Central memory CD8-positive, alpha-beta T cell (primary cell): ENCODE data around the gene DDHD1.
"Not testable (repeated sequence)": the region's sequence is repeated elsewhere in the genome, so short reads cannot be mapped to it uniquely, and the experiment has no call there.

ENCODE experiments used
- ATAC-seq: fragments of 150-1000 bp; cut with Tn5 transposase; replicated peaks from 2 replicates; pipeline ENCODE4 v1.10.0; 2022; ENCODE audit warnings: mild to moderate bottlenecking, moderate FRiP score, moderate number of reproducible peaks; ENCODE audit not compliant: poor library complexity, severe bottlenecking; ENCODE audit errors: extremely low read depth
- DNase-seq, 2 donors: peaks; one replicate each; pipeline ENCODE4 v3.0.0; 2021; ENCODE audit warnings: low spot score in 2 of 2
- H3K27ac Mint-ChIP-seq: one replicate; pipeline ENCODE4 v1.8.0; 2022; ENCODE audit warnings: low read depth, mild to moderate bottlenecking, moderate library complexity, mixed read lengths
- H3K27me3 Mint-ChIP-seq: one replicate; pipeline ENCODE4 v1.8.0; 2022; ENCODE audit warnings: mixed read lengths
- H3K36me3 Mint-ChIP-seq: one replicate; pipeline ENCODE4 v1.8.0; 2022; ENCODE audit warnings: mild to moderate bottlenecking, moderate library complexity, mixed read lengths; ENCODE audit not compliant: insufficient read depth
- H3K4me1 Mint-ChIP-seq: one replicate; pipeline ENCODE4 v1.8.0; 2022; ENCODE audit warnings: mixed read lengths
- H3K4me3 Mint-ChIP-seq: one replicate; pipeline ENCODE4 v1.8.0; 2022; ENCODE audit warnings: mild to moderate bottlenecking, moderate library complexity, mixed read lengths
- H3K9me3 Mint-ChIP-seq: one replicate; pipeline ENCODE4 v1.8.0; 2022; ENCODE audit warnings: mixed read lengths

Gene DDHD1

DNA sequence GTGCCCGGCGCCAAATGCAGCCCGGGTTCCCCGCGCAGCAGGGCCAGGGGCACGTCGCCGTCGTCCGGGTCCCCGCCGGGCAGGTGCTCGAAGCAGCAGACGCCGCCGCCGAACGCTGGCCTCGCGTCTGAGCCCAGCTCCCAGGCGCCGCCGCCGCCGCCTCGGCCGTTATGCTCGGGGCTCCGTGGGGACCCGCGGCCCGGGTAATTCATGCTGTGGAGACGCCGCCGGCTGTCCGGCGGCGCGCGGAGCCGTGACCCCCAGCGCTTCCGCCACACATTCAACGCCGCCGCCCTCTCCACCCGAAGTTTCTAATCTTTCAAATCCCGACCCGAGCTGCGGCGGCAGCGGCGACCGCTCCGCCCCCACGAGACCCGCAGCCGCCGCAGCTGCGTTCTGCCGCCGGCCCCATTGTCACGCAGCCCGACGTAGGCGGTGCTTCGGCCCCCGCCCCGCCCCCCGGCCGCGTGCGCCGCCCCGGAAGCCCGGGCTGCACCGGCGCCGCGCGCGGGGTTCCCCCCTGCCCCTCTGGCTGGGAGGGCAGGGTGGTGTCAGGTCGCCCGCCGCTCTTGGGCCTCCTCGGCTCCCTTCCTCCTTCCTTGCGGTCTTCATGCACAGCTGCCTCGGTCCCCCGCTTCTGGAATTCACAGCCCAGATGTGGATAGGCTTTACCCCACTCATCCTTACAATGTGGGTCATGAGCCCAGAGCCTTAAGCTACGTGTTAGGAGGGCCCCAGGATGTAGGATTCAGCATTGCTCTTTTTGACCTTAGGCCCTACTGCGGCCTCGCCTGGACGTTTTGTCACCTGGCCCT lies at the start of gene DDHD1:
Gene DDHD1 (minus strand): TSS at position 437 of the 815 bp plus-strand sequence. CDS start 225 bp downstream, at position 212.
- Mint-ChIP-seq H3K4me1 (peaks cover 54% of the 10 kb centered on the region), H3K4me3 (peak within 1 kb of the TSS; percentile 100), H3K36me3 (peaks cover 28% of the 10 kb centered on the region), H3K27me3 (no peaks in the 10 kb centered on the region), H3K27ac (peak within 1 kb of the TSS; percentile 98), H3K9me3 (no peaks in the 10 kb centered on the region)
- DNase-seq (peak; percentile 71 to 75), ATAC-seq (peak; percentile 75)

DNA sequence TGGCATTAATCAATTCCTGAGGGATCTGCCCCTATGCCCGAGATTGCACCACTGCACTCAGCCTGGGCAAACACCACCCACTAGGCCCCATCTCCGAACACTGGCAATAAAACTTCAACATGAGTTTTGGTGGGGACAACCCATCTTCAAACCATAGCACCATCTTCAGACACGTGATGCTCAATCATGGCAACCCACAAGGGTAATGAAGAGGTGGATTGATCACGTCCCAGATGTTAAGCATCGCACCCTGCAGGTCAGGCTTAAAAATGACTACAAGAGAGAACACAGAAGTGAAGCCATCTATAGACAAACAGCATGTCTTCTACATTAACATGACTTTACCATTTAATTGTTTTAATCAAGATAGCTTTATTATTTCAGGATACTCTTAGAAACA lies 42.8 kb upstream of the DDHD1 start:
- Mint-ChIP-seq H3K4me3 (no peak overlapping the region), H3K4me1 (no peaks in the 10 kb centered on the region), H3K27ac (no peak overlapping the region), H3K9me3 (no peaks in the 10 kb centered on the region), H3K27me3 (no peaks in the 10 kb centered on the region), H3K36me3 (no peaks in the 10 kb centered on the region)
- DNase-seq (no peak), ATAC-seq (no peak)

DNA sequence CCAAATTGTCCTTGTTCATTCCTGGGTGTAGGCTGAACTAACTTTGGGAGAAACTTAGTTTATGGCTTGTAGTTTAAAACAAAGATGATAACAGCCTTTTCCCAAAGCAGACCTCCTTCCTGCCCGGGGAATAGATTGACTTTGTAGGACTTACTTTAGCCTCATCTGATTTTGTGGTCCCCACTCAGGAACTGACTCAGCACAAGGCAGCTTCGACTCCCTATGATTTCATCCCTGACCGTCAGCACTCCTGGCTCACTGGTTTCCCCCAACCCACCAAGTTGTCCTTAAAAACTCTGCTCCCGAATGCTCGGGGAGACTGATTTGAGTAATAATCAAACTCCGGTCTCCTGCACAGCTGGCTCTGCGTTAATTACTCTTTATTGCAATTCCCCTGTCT lies 40.1 kb upstream of the DDHD1 start:
- ATAC-seq = no peak
- no peak overlapping the region for H3K4me3 Mint-ChIP-seq

DNA sequence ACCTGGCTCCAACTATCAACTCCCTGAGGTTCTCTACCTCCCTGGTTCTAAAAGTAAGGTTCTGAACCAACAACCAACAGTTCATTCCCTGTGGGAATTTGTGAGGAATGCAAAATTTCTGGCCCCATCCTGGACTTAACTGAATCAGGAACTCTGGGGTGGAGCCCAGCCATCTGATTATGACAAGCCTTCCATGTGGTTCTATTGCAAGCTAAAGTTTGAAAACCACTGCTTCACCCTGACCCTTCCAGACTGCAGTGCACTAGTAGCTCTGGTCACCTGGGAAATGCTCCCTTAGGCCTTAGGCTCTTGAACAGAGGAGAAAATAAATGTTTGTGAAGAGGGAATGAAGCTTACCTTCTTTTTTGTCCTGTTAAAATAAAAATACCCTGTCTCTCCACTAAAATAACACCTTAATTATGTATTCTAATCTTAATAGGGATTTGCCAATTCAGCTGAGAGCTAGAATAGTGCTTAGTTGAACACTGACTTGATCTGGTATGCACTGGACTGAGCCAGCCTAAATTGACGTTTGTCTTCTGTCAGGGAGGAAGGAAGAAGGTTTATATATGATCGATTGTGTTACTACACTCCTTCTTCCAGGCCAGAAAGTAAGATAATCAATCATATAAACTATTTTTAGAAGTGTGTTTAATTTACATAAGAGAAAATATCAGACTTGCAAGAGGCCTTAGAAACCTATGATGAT lies 39.1 kb upstream of the DDHD1 start:
- ATAC-seq = no peak
- Mint-ChIP-seq H3K9me3 (no peaks in the 10 kb centered on the region), H3K27ac (no peak overlapping the region), H3K36me3 (no peaks in the 10 kb centered on the region), H3K27me3 (no peaks in the 10 kb centered on the region), H3K4me3 (no peak overlapping the region), H3K4me1 (no peaks in the 10 kb centered on the region)
- no peak for DNase-seq

More for the DNA sequence above, 40.1 kb upstream of the DDHD1 start:
- H3K36me3 Mint-ChIP-seq = no peaks in the 10 kb centered on the region
- H3K27me3 Mint-ChIP-seq = no peaks in the 10 kb centered on the region
- no peaks in the 10 kb centered on the region for H3K9me3 Mint-ChIP-seq
- DNase-seq = no peak
- no peak overlapping the region for H3K27ac Mint-ChIP-seq
- H3K4me1 Mint-ChIP-seq = no peaks in the 10 kb centered on the region

DNA sequence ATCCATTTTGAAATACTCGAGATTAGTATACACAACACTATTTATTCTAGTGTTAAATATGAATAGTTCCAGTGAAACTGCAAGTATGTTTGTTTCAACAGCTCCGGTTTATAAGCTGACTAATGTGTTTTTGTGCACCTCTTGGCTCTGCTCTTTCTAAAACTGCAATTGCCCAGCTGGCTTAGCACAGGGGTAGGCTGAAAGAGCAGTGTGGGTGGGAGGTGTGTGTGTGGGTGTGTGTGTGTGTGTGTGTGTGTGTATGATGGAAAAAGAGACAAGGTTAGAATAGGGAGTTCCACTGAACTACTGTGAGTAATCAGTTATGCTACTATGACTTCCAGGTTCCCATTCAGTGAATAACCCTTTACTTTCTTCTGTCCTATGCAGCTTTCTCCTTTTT lies 37.8 kb upstream of the DDHD1 start:
- Mint-ChIP-seq H3K27me3 (no peaks in the 10 kb centered on the region), H3K36me3 (no peaks in the 10 kb centered on the region), H3K4me3 (no peak overlapping the region), H3K27ac (no peak overlapping the region), H3K9me3 (no peaks in the 10 kb centered on the region), H3K4me1 (no peaks in the 10 kb centered on the region)
- ATAC-seq (no peak), DNase-seq (no peak)

DNA sequence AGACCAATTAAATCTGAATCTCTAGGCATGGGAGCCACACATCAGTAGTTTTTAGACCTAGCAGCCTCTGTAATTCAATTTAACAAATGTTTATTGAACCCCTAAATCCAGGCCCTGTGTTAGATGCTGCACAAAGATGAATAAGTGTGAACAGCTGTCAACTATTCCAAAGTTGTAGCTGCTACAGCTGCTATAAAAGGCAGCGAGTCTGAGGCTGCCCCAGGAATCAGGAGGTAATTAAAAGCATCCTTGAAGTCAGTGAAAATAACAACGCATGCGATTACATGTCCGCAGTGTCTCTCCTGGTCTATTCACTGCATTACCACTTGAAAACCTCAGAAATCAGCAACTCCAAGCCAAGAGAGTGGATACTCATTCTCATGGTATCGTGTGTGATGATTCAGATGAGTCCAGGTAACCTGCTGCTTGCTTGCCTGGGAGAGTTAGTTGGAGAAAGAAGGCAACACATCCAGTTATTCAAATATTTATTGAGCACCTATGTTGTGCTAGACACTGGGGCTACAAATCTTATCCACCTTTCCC lies 34.9 kb upstream of the DDHD1 start:
- Mint-ChIP-seq H3K4me3 (no peak overlapping the region), H3K27me3 (no peaks in the 10 kb centered on the region), H3K36me3 (no peaks in the 10 kb centered on the region), H3K4me1 (no peaks in the 10 kb centered on the region), H3K27ac (no peak overlapping the region), H3K9me3 (no peaks in the 10 kb centered on the region)
- no peak for ATAC-seq
- DNase-seq = no peak

DNA sequence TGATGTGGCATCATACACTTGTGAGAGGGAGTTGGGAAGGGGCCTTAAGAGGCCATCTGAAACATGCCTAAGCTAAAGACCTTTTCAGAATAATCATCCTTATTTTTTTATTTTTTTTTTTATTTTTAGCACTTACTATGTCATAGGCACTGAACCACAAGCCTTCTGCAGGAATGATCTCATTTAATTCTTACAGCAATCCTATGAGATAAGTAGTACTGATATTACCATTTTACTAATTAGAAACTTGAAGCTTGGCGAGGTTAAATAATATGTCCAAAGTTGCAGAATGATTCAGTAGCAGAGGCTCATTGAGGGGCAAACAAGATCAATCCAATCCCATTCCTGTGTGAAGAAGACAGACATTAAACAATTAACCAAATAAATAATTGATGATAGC lies 33.4 kb upstream of the DDHD1 start:
- DNase-seq (no peak), ATAC-seq (no peak)
- Mint-ChIP-seq H3K27ac (no peak overlapping the region), H3K4me3 (no peak overlapping the region), H3K27me3 (no peaks in the 10 kb centered on the region), H3K36me3 (no peaks in the 10 kb centered on the region), H3K9me3 (no peaks in the 10 kb centered on the region), H3K4me1 (peaks cover 2% of the 10 kb centered on the region)

DNA sequence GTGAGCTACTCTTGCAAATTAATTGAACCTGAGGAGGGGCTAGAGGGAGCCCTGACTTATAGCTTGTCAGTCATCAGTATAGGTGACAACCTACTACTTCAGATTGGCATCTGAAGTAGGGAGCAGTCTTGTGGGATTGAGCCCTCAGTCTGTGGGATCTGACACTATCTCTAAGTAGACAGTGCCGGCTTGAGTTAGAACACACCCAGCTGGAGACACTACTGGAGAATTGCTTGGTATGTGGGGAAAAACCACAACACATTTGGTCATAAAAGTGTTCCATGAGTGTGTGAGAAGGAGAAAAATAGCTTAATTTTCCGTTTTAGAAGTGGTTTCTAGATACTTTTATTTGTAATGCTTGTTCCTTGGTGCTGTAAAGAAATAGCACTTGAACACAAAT lies 30.5 kb upstream of the DDHD1 start:
- ATAC-seq (no peak), DNase-seq (no peak)
- Mint-ChIP-seq H3K4me1 (peaks cover 21% of the 10 kb centered on the region), H3K4me3 (no peak overlapping the region), H3K27me3 (no peaks in the 10 kb centered on the region), H3K9me3 (no peaks in the 10 kb centered on the region), H3K36me3 (peaks cover 2% of the 10 kb centered on the region), H3K27ac (no peak overlapping the region)

DNA sequence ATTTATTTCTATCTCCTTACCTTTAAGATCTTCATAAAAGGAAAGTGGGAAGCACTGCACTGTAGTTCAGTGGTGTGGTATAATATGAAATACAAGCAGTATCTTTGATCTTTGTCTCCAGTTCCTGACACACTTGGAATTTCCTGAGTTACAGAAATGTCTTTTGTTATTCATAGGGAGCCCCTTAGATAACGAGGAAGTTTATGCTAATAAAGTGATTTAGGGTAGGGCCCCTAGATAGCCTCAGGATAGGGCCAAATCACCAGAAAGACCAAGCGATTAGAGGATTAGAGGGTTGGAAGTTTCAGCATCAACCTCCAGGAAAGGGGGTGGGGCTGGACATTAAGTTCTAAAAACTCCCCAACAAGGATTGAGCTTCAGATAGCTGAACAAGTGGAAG lies 29.9 kb upstream of the DDHD1 start:
- ATAC-seq (no peak), DNase-seq (no peak)
- Mint-ChIP-seq H3K36me3 (peaks cover 2% of the 10 kb centered on the region), H3K27me3 (no peaks in the 10 kb centered on the region), H3K9me3 (no peaks in the 10 kb centered on the region), H3K27ac (no peak overlapping the region), H3K4me1 (peaks cover 21% of the 10 kb centered on the region), H3K4me3 (no peak overlapping the region)

DNA sequence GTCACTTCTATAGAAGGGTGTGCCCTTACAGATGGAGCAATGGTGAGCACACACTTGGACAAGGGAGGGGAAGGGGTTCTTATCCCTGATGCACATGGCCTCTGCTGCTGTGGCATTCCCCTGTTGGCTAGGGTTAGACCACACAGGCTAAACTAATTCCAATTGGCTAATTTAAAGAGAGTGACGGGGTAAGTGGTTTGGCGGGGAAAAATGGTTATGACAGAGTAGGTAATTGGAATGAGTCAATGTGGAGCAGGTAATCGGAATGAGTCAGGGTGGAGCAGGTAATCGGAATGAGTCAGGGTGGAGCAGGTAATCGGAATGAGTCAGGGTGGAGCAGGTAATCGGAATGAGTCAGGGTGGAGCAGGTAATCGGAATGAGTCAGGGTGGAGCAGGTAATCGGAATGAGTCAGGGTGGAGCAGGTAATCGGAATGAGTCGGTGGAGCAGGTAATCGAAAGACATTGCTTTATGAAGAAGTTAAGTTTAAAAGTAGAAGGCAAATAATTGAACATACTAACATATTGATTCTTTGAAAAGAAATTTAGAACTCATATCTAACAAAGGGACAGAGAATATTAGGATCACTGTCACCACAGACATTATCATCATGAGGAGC lies 28.4 kb upstream of the DDHD1 start:
- H3K27ac Mint-ChIP-seq, H3K27me3 Mint-ChIP-seq, H3K36me3 Mint-ChIP-seq, H3K9me3 Mint-ChIP-seq, H3K4me3 Mint-ChIP-seq, ATAC-seq, DNase-seq: not testable (repeated sequence)
- H3K4me1 Mint-ChIP-seq = peaks cover 21% of the 10 kb centered on the region

DNA sequence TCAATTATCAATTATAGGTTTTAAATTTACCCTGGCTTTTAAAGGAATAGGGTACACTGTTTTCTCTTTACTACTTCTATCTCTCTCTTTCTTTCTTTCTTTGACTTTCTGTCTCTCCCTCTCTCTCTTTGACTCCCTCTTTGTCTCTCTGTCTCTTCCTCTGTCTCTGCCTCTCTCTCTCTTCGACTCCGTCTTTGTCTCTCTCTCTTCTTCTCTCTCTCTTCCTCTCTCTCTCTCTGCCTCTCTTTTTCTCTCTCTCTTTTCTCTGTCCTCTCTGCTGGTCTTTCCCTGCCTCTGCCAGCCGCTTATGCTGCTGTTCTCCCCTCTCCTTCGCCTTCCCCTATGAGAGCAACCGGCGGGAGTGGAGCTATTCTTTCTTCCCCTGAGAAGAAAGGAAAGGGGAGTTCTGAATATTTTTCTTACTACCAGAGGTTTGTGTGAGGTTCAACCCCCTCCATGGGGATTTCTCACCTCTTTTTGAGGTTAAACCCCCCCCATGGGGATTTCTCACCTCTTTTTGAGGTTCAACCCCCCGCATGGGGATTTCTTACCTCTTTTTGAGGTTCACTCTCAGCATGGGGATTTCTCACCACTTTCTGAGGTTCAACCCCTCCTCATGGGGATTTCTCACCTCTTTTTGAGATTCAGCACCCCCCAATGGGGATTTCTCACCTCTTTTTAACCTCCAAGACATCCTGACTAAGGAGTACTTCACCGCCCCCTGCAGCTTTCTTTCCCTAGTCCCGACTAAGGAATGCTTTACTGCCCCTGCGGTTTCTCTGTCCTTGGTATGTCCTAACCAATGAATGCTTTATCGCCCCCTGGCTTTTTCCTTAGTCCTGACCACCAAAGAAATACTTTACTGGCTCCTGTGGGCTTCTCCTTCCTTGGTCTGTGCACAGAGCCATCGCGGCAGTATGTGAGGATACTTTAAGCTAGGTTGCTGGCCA lies 27.4 kb upstream of the DDHD1 start:
- DNase-seq = peak in 1 of 2 donors; percentile 31
- H3K4me1 Mint-ChIP-seq = peaks cover 21% of the 10 kb centered on the region
- peak overlapping the region; percentile 88 for H3K27ac Mint-ChIP-seq
- H3K4me3 Mint-ChIP-seq = no peak overlapping the region
- H3K9me3 Mint-ChIP-seq = no peaks in the 10 kb centered on the region
- ATAC-seq = peak; percentile 14
- peaks cover 2% of the 10 kb centered on the region for H3K36me3 Mint-ChIP-seq
- no peaks in the 10 kb centered on the region for H3K27me3 Mint-ChIP-seq

DNA sequence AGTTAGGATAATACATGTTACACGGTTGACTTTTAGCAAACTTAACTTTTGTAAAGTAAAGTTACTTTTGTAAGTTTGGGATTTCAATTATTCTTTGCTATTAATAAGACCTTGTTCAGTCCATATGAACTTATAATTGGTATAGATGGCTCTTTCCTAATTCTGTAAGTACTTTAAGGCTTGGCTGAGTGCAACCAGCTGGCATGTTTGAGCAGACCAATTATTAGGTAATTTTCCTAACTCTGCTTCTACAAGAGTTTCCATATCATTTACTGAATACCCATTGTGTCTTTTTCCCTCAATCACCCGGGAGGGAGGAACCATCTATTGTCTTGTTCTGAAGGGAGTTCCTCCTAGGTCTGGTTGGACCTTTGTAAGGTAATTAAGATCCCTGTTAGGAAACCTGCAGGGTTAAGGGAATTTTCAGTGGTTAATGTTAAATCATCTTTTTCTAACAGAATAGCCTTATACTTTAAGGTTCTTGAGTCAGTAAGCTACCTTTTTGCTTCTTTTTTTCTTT lies 26.4 kb upstream of the DDHD1 start:
- H3K4me1 Mint-ChIP-seq = peaks cover 21% of the 10 kb centered on the region
- H3K27me3 Mint-ChIP-seq, H3K27ac Mint-ChIP-seq, H3K36me3 Mint-ChIP-seq, H3K9me3 Mint-ChIP-seq, ATAC-seq, H3K4me3 Mint-ChIP-seq, DNase-seq: not testable (repeated sequence)
